ENCODE measurements around the gene PAPPA2.

The PAPPA2 gene

GRCh38 chr1:176884286-176884685 is 421.3 kb downstream of the PAPPA2 start:
- Histone ChIP-seq H3K4me1 (no peaks in the 10 kb centered on the region), H3K9ac (no peak overlapping the region), H3K4me3 (ENCODE audit: low read depth, low read length) (no peak overlapping the region), H3K4me2 (ENCODE audit: low read length) (no peak overlapping the region), H2AFZ (no peak overlapping the region), H3K36me3 (ENCODE audit: control insufficient read depth, insufficient read depth, low read length) (no peaks in the 10 kb centered on the region), H3K27ac (no peak overlapping the region), H3K9me3 (ENCODE audit: control insufficient read depth, low read length) (no peaks in the 10 kb centered on the region), H3K79me2 (no peaks in the 10 kb centered on the region), H3K27me3 (ENCODE audit: control insufficient read depth, insufficient read depth, low read length) (no peaks in the 10 kb centered on the region)
- TF ChIP-seq CTCF (IDR thresholded peaks at IDR 0.05): no peak

DNA sequence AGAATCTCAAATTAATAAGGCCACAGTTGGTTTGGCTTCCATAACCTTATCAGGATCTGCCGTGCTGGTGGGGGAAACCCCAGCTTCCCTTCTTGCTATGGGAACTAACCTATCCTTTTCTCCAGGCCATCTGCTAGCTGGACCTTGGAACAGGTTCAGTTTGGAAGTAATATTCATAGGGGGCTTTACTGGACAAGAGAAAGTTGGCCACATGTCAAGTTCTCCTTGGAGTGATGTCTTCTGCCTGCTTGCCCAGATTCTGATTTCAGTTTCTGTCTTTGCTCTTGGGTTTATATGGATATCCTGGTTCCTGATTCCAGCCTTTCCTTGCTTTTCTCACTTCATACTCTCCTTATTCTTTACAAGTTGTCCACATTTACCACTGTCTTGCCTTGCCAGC is 421.9 kb downstream of the PAPPA2 start:
- no peak overlapping the region for H3K4me2 ChIP-seq (ENCODE audit: low read length)
- no peaks in the 10 kb centered on the region for H3K36me3 ChIP-seq (ENCODE audit: control insufficient read depth, insufficient read depth, low read length)
- H2AFZ ChIP-seq: no peak overlapping the region
- TF ChIP-seq CTCF (IDR thresholded peaks at IDR 0.05): no peak
- H3K9me3 ChIP-seq (ENCODE audit: control insufficient read depth, low read length): no peaks in the 10 kb centered on the region
- H3K4me1 ChIP-seq: no peaks in the 10 kb centered on the region
- no peak overlapping the region for H3K27ac ChIP-seq
- no peaks in the 10 kb centered on the region for H3K79me2 ChIP-seq
- H3K4me3 ChIP-seq (ENCODE audit: low read depth, low read length): no peak overlapping the region
- H3K9ac ChIP-seq: no peak overlapping the region
- H3K27me3 ChIP-seq (ENCODE audit: control insufficient read depth, insufficient read depth, low read length): no peaks in the 10 kb centered on the region

DNA sequence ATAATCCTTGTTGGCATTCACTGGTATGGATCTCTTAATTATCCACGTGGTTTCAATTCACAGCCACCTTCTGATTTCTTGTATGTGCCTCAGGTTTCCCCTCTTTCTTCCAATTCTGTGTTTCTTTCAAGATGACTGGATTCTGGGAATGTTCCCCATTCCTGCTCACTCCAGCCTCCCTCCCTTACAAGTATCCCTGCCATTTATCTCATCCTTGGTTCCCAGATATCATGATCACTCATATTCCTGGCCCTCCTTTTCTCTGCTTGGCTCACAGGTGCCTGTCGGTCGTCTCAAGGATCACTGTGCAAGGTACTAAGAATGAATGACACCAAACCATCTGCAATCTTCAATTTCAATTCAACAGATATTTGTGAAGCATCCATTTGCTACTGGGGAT is 422.4 kb downstream of the PAPPA2 start:
- Histone ChIP-seq H3K79me2 (no peaks in the 10 kb centered on the region), H3K9me3 (ENCODE audit: control insufficient read depth, low read length) (no peaks in the 10 kb centered on the region), H3K4me1 (no peaks in the 10 kb centered on the region), H3K27ac (no peak overlapping the region), H3K27me3 (ENCODE audit: control insufficient read depth, insufficient read depth, low read length) (no peaks in the 10 kb centered on the region), H3K36me3 (ENCODE audit: control insufficient read depth, insufficient read depth, low read length) (no peaks in the 10 kb centered on the region), H3K9ac (no peak overlapping the region), H2AFZ (no peak overlapping the region), H3K4me2 (ENCODE audit: low read length) (no peak overlapping the region), H3K4me3 (ENCODE audit: low read depth, low read length) (no peak overlapping the region)
- TF ChIP-seq CTCF (IDR thresholded peaks at IDR 0.05): no peak

- Histone ChIP-seq H3K27ac (no peak overlapping the region), H3K27me3 (ENCODE audit: control insufficient read depth, insufficient read depth, low read length) (no peaks in the 10 kb centered on the region), H2AFZ (no peak overlapping the region), H3K36me3 (ENCODE audit: control insufficient read depth, insufficient read depth, low read length) (no peaks in the 10 kb centered on the region), H3K4me1 (no peaks in the 10 kb centered on the region), H3K9ac (no peak overlapping the region), H3K4me3 (ENCODE audit: low read depth, low read length) (no peak overlapping the region), H3K79me2 (no peaks in the 10 kb centered on the region), H3K9me3 (ENCODE audit: control insufficient read depth, low read length) (no peaks in the 10 kb centered on the region), H3K4me2 (ENCODE audit: low read length) (no peak overlapping the region)
- no peak for TF ChIP-seq CTCF (IDR thresholded peaks at IDR 0.05)
These were observed 422.8 kb downstream of the PAPPA2 start for GRCh38 chr1:176885751-176886150.

DNA sequence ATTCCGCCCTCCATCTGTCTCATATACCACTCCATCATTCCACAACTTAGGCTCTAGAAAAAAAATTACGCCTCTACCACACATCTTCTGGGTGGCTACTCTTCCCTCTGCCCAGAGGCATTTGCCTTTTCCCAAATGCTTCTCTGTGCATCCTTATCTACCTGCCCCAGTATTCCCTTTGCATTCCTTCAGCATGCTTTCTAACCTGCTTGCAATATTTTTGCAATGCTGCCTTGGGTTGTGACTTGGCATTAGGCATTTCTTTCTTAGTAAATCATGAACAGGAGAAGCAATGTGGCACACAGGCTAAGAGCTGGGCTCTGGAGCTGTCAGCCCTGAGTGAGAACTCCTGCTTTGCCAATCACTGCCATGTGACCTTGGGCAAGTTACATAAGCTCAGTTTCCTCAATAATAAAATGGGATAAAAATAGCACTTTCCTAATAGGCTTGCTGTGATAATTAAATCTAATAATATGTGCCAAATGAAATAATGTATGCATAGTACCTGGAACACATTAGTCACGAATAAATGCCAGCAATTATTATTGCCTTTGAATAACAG is 425.6 kb downstream of the PAPPA2 start:
- H3K4me2 ChIP-seq (ENCODE audit: low read length): no peak overlapping the region
- H3K4me3 ChIP-seq (ENCODE audit: low read depth, low read length): no peak overlapping the region
- no peaks in the 10 kb centered on the region for H3K9me3 ChIP-seq (ENCODE audit: control insufficient read depth, low read length)
- no peaks in the 10 kb centered on the region for H3K27me3 ChIP-seq (ENCODE audit: control insufficient read depth, insufficient read depth, low read length)
- TF ChIP-seq CTCF (IDR thresholded peaks at IDR 0.05): no peak
- H2AFZ ChIP-seq: no peak overlapping the region
- H3K4me1 ChIP-seq: no peaks in the 10 kb centered on the region
- H3K79me2 ChIP-seq: no peaks in the 10 kb centered on the region
- no peaks in the 10 kb centered on the region for H3K36me3 ChIP-seq (ENCODE audit: control insufficient read depth, insufficient read depth, low read length)
- H3K27ac ChIP-seq: no peak overlapping the region
- H3K9ac ChIP-seq: no peak overlapping the region
